AG08395 (cell line): ENCODE measurements around the gene USP22.

Source experiments
- DNase-seq: peaks from one replicate; pipeline ENCODE4 v3.0.0; 2012; ENCODE audit warnings: mixed read lengths, low spot score

The USP22 gene

GRCh38 chr17:21046216-21046615 is 3.4 kb upstream of the USP22 start:
- no peak for DNase-seq

GRCh38 chr17:21044971-21045370 is 2.2 kb upstream of the USP22 start:
- no peak for DNase-seq

GRCh38 chr17:21043296-21044232 is 753 bp upstream of the USP22 start:
- DNase-seq = no peak

- DNase-seq = peak; percentile 62
Observed at GRCh38 chr17:21041741-21042457, 912 bp downstream of the USP22 start.

GRCh38 chr17:21039839-21040575 is 2.8 kb downstream of the USP22 start:
- peak; percentile 52 for DNase-seq

- no peak for DNase-seq
Observed at GRCh38 chr17:21037117-21037803, 5.6 kb downstream of the USP22 start.

- DNase-seq = no peak
Observed at GRCh38 chr17:21036361-21036881, 6.4 kb downstream of the USP22 start.

GRCh38 chr17:21035406-21035805 is 7.4 kb downstream of the USP22 start:
- no peak for DNase-seq

GRCh38 chr17:21034340-21035235 is 8.2 kb downstream of the USP22 start:
- no peak for DNase-seq

GRCh38 chr17:21033350-21033749 is 9.5 kb downstream of the USP22 start:
- no peak for DNase-seq

GRCh38 chr17:21031756-21032396 is 10.9 kb downstream of the USP22 start:
- no peak for DNase-seq

GRCh38 chr17:21030375-21030774 is 12.4 kb downstream of the USP22 start:
- DNase-seq = no peak

- DNase-seq = no peak
Observed at GRCh38 chr17:21029515-21029914, 13.3 kb downstream of the USP22 start.

GRCh38 chr17:21029036-21029435 is 13.8 kb downstream of the USP22 start:
- DNase-seq = peak; percentile 87

- no peak for DNase-seq
Observed at GRCh38 chr17:21028192-21028591, 14.6 kb downstream of the USP22 start.

GRCh38 chr17:21027031-21027430 is 15.8 kb downstream of the USP22 start:
- no peak for DNase-seq

- DNase-seq = no peak
Observed at GRCh38 chr17:21025451-21025850, 17.4 kb downstream of the USP22 start.

- no peak for DNase-seq
Observed at GRCh38 chr17:21024024-21024423, 18.8 kb downstream of the USP22 start.

GRCh38 chr17:21021208-21021803 is 21.5 kb downstream of the USP22 start:
- DNase-seq = no peak

GRCh38 chr17:21020622-21021021 is 22.2 kb downstream of the USP22 start:
- no peak for DNase-seq
